ENCODE data around the gene ATP8A2.

- no peak for TF ChIP-seq CTCF (IDR thresholded peaks at IDR 0.05)
- no peak for TF ChIP-seq POLR2A (IDR thresholded peaks at IDR 0.05)
Observed at GRCh38 chr13:25966086-25966485, 594.3 kb downstream of the ATP8A2 start.
